CD14-positive monocyte (primary cell): ENCODE data around the gene MOGAT3. TPM values are rescaled to one million over a fixed set of nuclear protein-coding genes. Genes with fewer than 3 reads are reported as not detected.

ENCODE experiments used
- DNase-seq, 3 donors: peaks; one replicate each; pipeline ENCODE4 v3.0.0-alpha.2; 2011 to 2022
- H2AFZ ChIP-seq: 2 replicates; pipeline ENCODE4 v1.6.0; 2012; ENCODE audit warnings: mild to moderate bottlenecking, low read depth, low read length, inconsistent platforms; ENCODE audit not compliant: insufficient read depth, poor library complexity, severe bottlenecking
- H3K27ac ChIP-seq, 2 donors: 1 replicate in 1 of 2; 2 replicates in 1 of 2; pipeline ENCODE4 v1.5.1; 2012 to 2013; ENCODE audit warnings: low read length in 2 of 2, control low read depth in 1 of 2, inconsistent platforms in 1 of 2, low read depth in 1 of 2, mild to moderate bottlenecking in 1 of 2
- H3K27me3 ChIP-seq, 2 donors: one replicate each; pipeline versions ENCODE4 v1.6.0 to v1.6.1; 2011 to 2013; ENCODE audit warnings: low read length in 2 of 2; ENCODE audit not compliant: control insufficient read depth in 2 of 2, insufficient read depth in 2 of 2
- H3K36me3 ChIP-seq, 2 donors: replicated peaks in 1 of 2; 1 replicate in 1 of 2; 2 replicates in 1 of 2; pipeline versions ENCODE4 v1.5.1 to v1.6.1; 2012 to 2013; ENCODE audit warnings: low read length in 2 of 2, control low read depth in 1 of 2, inconsistent platforms in 1 of 2, mild to moderate bottlenecking in 1 of 2; ENCODE audit not compliant: insufficient read depth in 2 of 2, control insufficient read depth in 1 of 2
- H3K4me1 ChIP-seq, 2 donors: 1 replicate in 1 of 2; 2 replicates in 1 of 2; pipeline versions ENCODE4 v1.5.1 to v1.6.1; 2012 to 2013; ENCODE audit warnings: low read length in 2 of 2, control low read depth in 1 of 2, inconsistent platforms in 1 of 2, mild to moderate bottlenecking in 1 of 2, moderate library complexity in 1 of 2; ENCODE audit not compliant: insufficient read depth in 2 of 2, control insufficient read depth in 1 of 2
- H3K4me2 ChIP-seq: replicated peaks from 2 replicates; pipeline ENCODE3; 2012; ENCODE audit warnings: low read length, moderate library complexity, mild to moderate bottlenecking; ENCODE audit not compliant: poor library complexity, severe bottlenecking; ENCODE audit errors: extremely low read depth
- H3K4me3 ChIP-seq, 3 experiments: fragments of 200-600 bp in 1 of 3; sonication (generic) in 1 of 3; replicated peaks in 1 of 3; 1 replicate in 2 of 3; 2 replicates in 1 of 3; pipeline ENCODE4 v1.5.1; 2011 to 2013; ENCODE audit warnings: low read length in 3 of 3, mild to moderate bottlenecking in 3 of 3, control low read depth in 2 of 3, low read depth in 2 of 3, inconsistent platforms in 1 of 3, moderate library complexity in 1 of 3
- H3K79me2 ChIP-seq: 2 replicates; pipeline ENCODE4 v1.6.0; 2012; ENCODE audit warnings: mild to moderate bottlenecking, control low read depth, inconsistent platforms, low read length, moderate library complexity; ENCODE audit not compliant: insufficient read depth
- H3K9ac ChIP-seq: 2 replicates; pipeline ENCODE4 v1.6.0; 2017; ENCODE audit warnings: low read length, mild to moderate bottlenecking; ENCODE audit not compliant: insufficient read depth, poor library complexity, severe bottlenecking
- H3K9me3 ChIP-seq, 2 donors: replicated peaks in 1 of 2; 1 replicate in 1 of 2; 2 replicates in 1 of 2; pipeline versions ENCODE4 v1.5.1 to v1.6.1; 2012 to 2013; ENCODE audit warnings: low read length in 2 of 2, control low read depth in 1 of 2; ENCODE audit not compliant: control insufficient read depth in 1 of 2, insufficient read depth in 1 of 2
- H4K20me1 ChIP-seq: 2 replicates; pipeline ENCODE4 v1.6.0; 2012; ENCODE audit warnings: mild to moderate bottlenecking, low read length, control low read depth, moderate library complexity; ENCODE audit not compliant: insufficient read depth
- H3K27ac Mint-ChIP-seq, 7 donors: one replicate each; pipeline ENCODE4 v1.8.0; 2020; ENCODE audit warnings: mild to moderate bottlenecking in 7 of 7, mixed read lengths in 7 of 7, moderate library complexity in 6 of 7, inconsistent platforms in 2 of 7
- H3K27me3 Mint-ChIP-seq, 3 donors: one replicate each; pipeline ENCODE4 v1.8.0; 2021 to 2022; ENCODE audit warnings: low read depth in 3 of 3, mild to moderate bottlenecking in 3 of 3, mixed read lengths in 3 of 3, moderate library complexity in 3 of 3, inconsistent platforms in 1 of 3
- H3K36me3 Mint-ChIP-seq, 2 donors: one replicate each; pipeline ENCODE4 v1.8.0; 2020; ENCODE audit warnings: mixed read lengths in 2 of 2, inconsistent platforms in 1 of 2, mild to moderate bottlenecking in 1 of 2
- H3K4me1 Mint-ChIP-seq: one replicate; pipeline ENCODE4 v1.8.0; 2020; ENCODE audit warnings: mild to moderate bottlenecking, mixed read lengths
- H3K4me3 Mint-ChIP-seq, 2 donors: one replicate each; pipeline ENCODE4 v1.8.0; 2020; ENCODE audit warnings: mild to moderate bottlenecking in 2 of 2, mixed read lengths in 2 of 2, moderate library complexity in 1 of 2
- H3K9me3 Mint-ChIP-seq, 7 donors: one replicate each; pipeline ENCODE4 v1.8.0; 2020 to 2022; ENCODE audit warnings: mixed read lengths in 7 of 7, mild to moderate bottlenecking in 6 of 7, moderate library complexity in 6 of 7, inconsistent platforms in 2 of 7
- CTCF ChIP-seq: fragments of 200-600 bp; IDR thresholded peaks from one replicate; pipeline ENCODE4 v1.8.0; 2022; ENCODE audit warnings: antibody characterized with exemption, mild to moderate bottlenecking
- WGBS: methylation state at CpG from one replicate; pipeline ENCODE4 v1.1.5; 2013; ENCODE audit warnings: missing lambda C conversion rate; ENCODE audit not compliant: insufficient coverage; 5-methylcytosine and 5-hydroxymethylcytosine counted together
- intact Hi-C, 2 donors: fragments of 100-400 bp; cut with micrococcal nuclease; formaldehyde crosslinking; loops; one replicate each; pipeline versions ENCODE4 v1.15.0 to v1.15.1; 2023
- polyA plus RNA-seq, 3 donors: library from polyadenylated mRNA; depleted of rRNA in 1 of 3; unstranded in 2 of 3; stranded (reverse) in 1 of 3; fragments of 300-500 nt in 2 of 3; fragments of >200 nt in 1 of 3; fragmentation: Illumina TruSeq in 2 of 3; gene quantifications; 1 replicate in 2 of 3; 2 replicates in 1 of 3; pipeline ENCODE4 v1.2.3, GENCODE V29; 2012 to 2021
- small RNA-seq: library from RNA; depleted of rRNA; stranded (forward); fragments of <200 nt; gene quantifications from one replicate; pipeline ENCODE3, GENCODE V24; 2012; ENCODE audit warnings: low read depth; ENCODE audit not compliant: insufficient read length

Gene MOGAT3
- polyA plus RNA-seq, 3 donors = not detected

GRCh38 chr7:101151908-101152651 is 48.8 kb downstream of the MOGAT3 start:
- H3K27ac Mint-ChIP-seq = no peak overlapping the region
- intact Hi-C loops = no loop called here
- H3K4me3 Mint-ChIP-seq = peak overlapping the region in 1 of 2 donors; percentile 46
- H3K36me3 Mint-ChIP-seq = peaks cover 6 to 7% of the 10 kb centered on the region in 2 donors
- Histone ChIP-seq H3K9ac (no peak overlapping the region), H3K27ac (no peak overlapping the region), H2AFZ (no peak overlapping the region), H3K4me3 (no peak overlapping the region), H4K20me1 (no peaks in the 10 kb centered on the region), H3K27me3 (no peaks in the 10 kb centered on the region), H3K9me3 (no peaks in the 10 kb centered on the region), H3K4me2 (no peak overlapping the region), H3K36me3 (peaks cover 0 to 2% of the 10 kb centered on the region in 2 donors), H3K4me1 (peaks cover 13 to 20% of the 10 kb centered on the region in 2 donors), H3K79me2 (no peaks in the 10 kb centered on the region)
- peaks cover 8 to 25% (median 16%) of the 10 kb centered on the region in 3 donors for H3K27me3 Mint-ChIP-seq
- no peak for DNase-seq
- peaks cover 13% of the 10 kb centered on the region for H3K4me1 Mint-ChIP-seq
- no CpG with 5 or more reads among the region's 2 CpGs for WGBS
- peaks cover 0 to 5% (median 2%) of the 10 kb centered on the region in 7 donors for H3K9me3 Mint-ChIP-seq
- TF ChIP-seq CTCF = no peak

Small RNA genes lying within 50 kb of the gene (small RNA-seq; reads per million reads assigned to genes)
- gene MIR4653 = not detected

Other genes with a start within 250 kb of the MOGAT3 start
- gene MUC12, start 231.5 kb downstream of the MOGAT3 start, polyA plus RNA-seq = under 1 TPM in 1 of 3 donors, not detected in 2; 0.44 TPM
- not detected for gene MUC17, start 181.0 kb downstream of the MOGAT3 start, polyA plus RNA-seq
- gene TRIM56, start 115.6 kb downstream of the MOGAT3 start, polyA plus RNA-seq = 1 to 10 TPM in 2 of 3 donors, under 1 TPM in 1; 0.66 to 9.4 (median 1.2) TPM
- gene SERPINE1, start 73.9 kb downstream of the MOGAT3 start, polyA plus RNA-seq = under 1 TPM; 0.07 to 0.21 (median 0.16) TPM
- 10 to 100 TPM; 10.1 to 21.3 (median 10.9) TPM for gene AP1S1, start 46.6 kb downstream of the MOGAT3 start, polyA plus RNA-seq
- gene VGF, start 35.5 kb downstream of the MOGAT3 start, polyA plus RNA-seq = not detected
- gene NAT16, start 20.7 kb downstream of the MOGAT3 start, polyA plus RNA-seq = not detected
- 10 to 100 TPM; 26.9 to 70.1 (median 28.1) TPM for gene PLOD3, start 16.5 kb upstream of the MOGAT3 start, polyA plus RNA-seq
- gene ZNHIT1, start 17.1 kb upstream of the MOGAT3 start, polyA plus RNA-seq = 100 to 1,000 TPM in 1 of 3 donors, 10 to 100 TPM in 2; 29.3 to 109 (median 74.9) TPM
- gene CLDN15, start 36.8 kb upstream of the MOGAT3 start, polyA plus RNA-seq = 10 to 100 TPM in 1 of 3 donors, not detected in 2; 19.3 TPM
- 100 to 1,000 TPM; 152 to 198 (median 195) TPM for gene FIS1, start 44.0 kb upstream of the MOGAT3 start, polyA plus RNA-seq
- 1 to 10 TPM in 1 of 3 donors, under 1 TPM in 2; 0.59 to 1.5 (median 0.87) TPM for gene IFT22, start 120.8 kb upstream of the MOGAT3 start, polyA plus RNA-seq
- gene COL26A1, start 161.8 kb upstream of the MOGAT3 start, polyA plus RNA-seq = not detected